Right lobe of liver (tissue), 6 donors: Measurements from ENCODE around the gene PREX1. TPM values are rescaled to one million over a fixed set of nuclear protein-coding genes. Genes with fewer than 3 reads are reported as not detected.

Experiments used
- ATAC-seq, 4 donors: fragments of 200-7000 bp; cut with Tn5 transposase; one replicate each; pipeline ENCODE4 v1.9.1; 2020; ENCODE audit warnings: mild to moderate bottlenecking in 4 of 4, moderate library complexity in 4 of 4
- DNase-seq, 3 donors: peaks; one replicate each; pipeline ENCODE4 v3.0.0-alpha.2; 2020
- H3K27ac ChIP-seq, 3 donors: fragments of 200-600 bp; one replicate each; pipeline ENCODE4 v1.8.0; 2022
- H3K27me3 ChIP-seq, 2 donors: fragments of 200-600 bp; one replicate each; pipeline ENCODE4 v1.8.0; 2022
- H3K36me3 ChIP-seq, 4 donors: fragments of 200-600 bp; sonication (generic) in 1 of 4; one replicate each; pipeline versions ENCODE4 v1.5.1 to v1.8.0; 2017 to 2022; ENCODE audit warnings: control low read depth in 1 of 4
- H3K4me1 ChIP-seq, 4 donors: fragments of 200-600 bp; sonication (generic) in 1 of 4; one replicate each; pipeline versions ENCODE4 v1.5.1 to v1.8.0; 2017 to 2022; ENCODE audit warnings: control low read depth in 1 of 4
- H3K4me3 ChIP-seq, 3 donors: fragments of 200-600 bp; one replicate each; pipeline ENCODE4 v1.8.0; 2022
- H3K9me3 ChIP-seq, 4 donors: fragments of 200-600 bp; sonication (generic) in 1 of 4; one replicate each; pipeline versions ENCODE4 v1.5.1 to v1.8.0; 2017 to 2022; ENCODE audit warnings: control low read depth in 1 of 4
- POLR2A ChIP-seq: fragments of 450-650 bp; IDR thresholded peaks from one replicate; pipeline ENCODE4 v1.6.1; 2017; ENCODE audit warnings: antibody characterized with exemption, mild to moderate bottlenecking
- WGBS: methylation state at CpG from one replicate; pipeline ENCODE4 v1.1.6; 2018; ENCODE audit warnings: low coverage, low lambda C conversion rate; ENCODE audit not compliant: insufficient coverage; ENCODE audit errors: missing lambda C conversion rate; 5-methylcytosine and 5-hydroxymethylcytosine counted together
- intact Hi-C, 2 donors: fragments of 100-400 bp; cut with DNase I; formaldehyde crosslinking; loops; one replicate each; pipeline versions ENCODE4 v1.11.2 to v1.14.1; 2022
- total RNA-seq, 6 experiments: library from RNA; depleted of rRNA in 2 of 6; stranded (reverse); fragments of >200 nt in 2 of 6; fragmentation: NEBNext Ultra II Directional in 3 of 6; extraction: Animal tissue kit (Norgen Biotek cat#: 25700) in 3 of 6; gene quantifications; one replicate each; pipeline versions ENCODE4 v1.1.0 to v1.2.4, GENCODE V29; 2016 to 2023
- TF ChIP-seq, protein P1 (sequence below), 4 donors: fragments of 200-600 bp in 3 of 4; fragments of 450-650 bp in 1 of 4; IDR thresholded peaks; one replicate each; pipeline versions ENCODE4 v1.5.1 to v1.8.0; 2016 to 2022; ENCODE audit warnings: antibody characterized with exemption in 4 of 4, mild to moderate bottlenecking in 2 of 4
- donor health status: DM: no; HTN: yes; CAD: no.
- donor health status: DM: no; HTN: no; CAD: no.
- donor health status: DM: no; HTN: no; CAD: no.
- donor health status: DM: no; HTN: yes; CAD: no.
- donor health status: DM: no; HTN: yes; CAD: no.

Gene PREX1
- total RNA-seq, 6 experiments from 2014 or later: 4.4 to 11.1 (median 8.7) TPM

DNA sequence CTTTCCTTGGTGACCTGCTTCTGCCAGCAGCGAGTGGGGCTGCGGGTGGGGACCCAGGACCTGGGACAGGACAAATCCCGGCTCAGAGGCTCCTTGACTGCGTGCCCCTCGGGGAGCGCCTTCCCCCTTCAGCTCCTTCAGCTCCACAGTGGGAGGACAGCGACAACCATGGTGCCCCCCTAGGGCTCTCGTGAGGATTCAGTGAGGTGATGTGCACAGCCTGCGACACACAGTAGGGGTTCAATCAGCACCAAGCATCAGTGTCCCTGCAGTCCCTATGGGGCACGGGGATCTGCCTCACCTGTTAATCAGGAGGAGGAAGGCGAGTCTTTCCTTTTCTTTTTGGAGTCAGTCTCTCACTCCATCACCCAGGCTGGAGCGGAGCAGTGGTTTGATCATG is 209.2 kb downstream of the PREX1 start:
- no peak for TF ChIP-seq POLR2A
- TF ChIP-seq, protein P1, sequence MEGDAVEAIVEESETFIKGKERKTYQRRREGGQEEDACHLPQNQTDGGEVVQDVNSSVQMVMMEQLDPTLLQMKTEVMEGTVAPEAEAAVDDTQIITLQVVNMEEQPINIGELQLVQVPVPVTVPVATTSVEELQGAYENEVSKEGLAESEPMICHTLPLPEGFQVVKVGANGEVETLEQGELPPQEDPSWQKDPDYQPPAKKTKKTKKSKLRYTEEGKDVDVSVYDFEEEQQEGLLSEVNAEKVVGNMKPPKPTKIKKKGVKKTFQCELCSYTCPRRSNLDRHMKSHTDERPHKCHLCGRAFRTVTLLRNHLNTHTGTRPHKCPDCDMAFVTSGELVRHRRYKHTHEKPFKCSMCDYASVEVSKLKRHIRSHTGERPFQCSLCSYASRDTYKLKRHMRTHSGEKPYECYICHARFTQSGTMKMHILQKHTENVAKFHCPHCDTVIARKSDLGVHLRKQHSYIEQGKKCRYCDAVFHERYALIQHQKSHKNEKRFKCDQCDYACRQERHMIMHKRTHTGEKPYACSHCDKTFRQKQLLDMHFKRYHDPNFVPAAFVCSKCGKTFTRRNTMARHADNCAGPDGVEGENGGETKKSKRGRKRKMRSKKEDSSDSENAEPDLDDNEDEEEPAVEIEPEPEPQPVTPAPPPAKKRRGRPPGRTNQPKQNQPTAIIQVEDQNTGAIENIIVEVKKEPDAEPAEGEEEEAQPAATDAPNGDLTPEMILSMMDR (IDR thresholded peaks at IDR 0.05): no peak
- no peaks in the 10 kb centered on the region for H3K27me3 ChIP-seq
- no peak overlapping the region for H3K4me3 ChIP-seq
- H3K27ac ChIP-seq: no peak overlapping the region
- no peaks in the 10 kb centered on the region for H3K36me3 ChIP-seq
- H3K4me1 ChIP-seq: peaks cover 0 to 3% (median 0%) of the 10 kb centered on the region in 4 donors
- DNase-seq: peak in 2 of 3 donors; percentile 16 to 35
- 49% methylated on average over 5 of the region's 12 CpGs for WGBS
- intact Hi-C loops: no loop called here
- no peak for ATAC-seq
- H3K9me3 ChIP-seq: no peaks in the 10 kb centered on the region

DNA sequence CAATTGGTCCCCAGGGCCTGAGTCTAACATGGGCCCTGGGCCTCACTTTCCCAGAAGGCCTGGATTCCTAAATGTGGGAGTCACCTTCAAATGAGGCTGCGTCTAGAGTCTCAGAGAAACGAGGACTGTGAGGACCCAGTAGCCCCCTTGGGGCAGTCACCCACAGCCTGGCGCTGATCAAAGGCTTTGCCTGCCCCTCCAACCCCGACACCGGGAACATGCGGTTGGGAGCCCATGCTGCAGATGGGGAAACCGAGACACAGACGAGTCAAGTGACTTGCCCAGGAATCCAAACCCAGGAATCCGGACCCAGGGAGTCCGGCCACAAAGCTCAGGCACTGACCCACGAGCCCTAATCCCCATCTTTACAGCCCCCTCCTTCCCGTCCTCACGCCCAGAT is 209.7 kb downstream of the PREX1 start:
- no peak for ATAC-seq
- DNase-seq: peak in 2 of 3 donors; percentile 8 to 36
- intact Hi-C loops: no loop called here
- Histone ChIP-seq H3K9me3 (no peaks in the 10 kb centered on the region), H3K36me3 (no peaks in the 10 kb centered on the region), H3K27ac (no peak overlapping the region), H3K4me1 (peaks cover 0 to 3% (median 0%) of the 10 kb centered on the region in 4 donors), H3K27me3 (no peaks in the 10 kb centered on the region), H3K4me3 (no peak overlapping the region)
- TF ChIP-seq, protein P1 (IDR thresholded peaks at IDR 0.05): no peak
- no peak for TF ChIP-seq POLR2A
- WGBS: 49% methylated on average over 3 of the region's 13 CpGs

DNA sequence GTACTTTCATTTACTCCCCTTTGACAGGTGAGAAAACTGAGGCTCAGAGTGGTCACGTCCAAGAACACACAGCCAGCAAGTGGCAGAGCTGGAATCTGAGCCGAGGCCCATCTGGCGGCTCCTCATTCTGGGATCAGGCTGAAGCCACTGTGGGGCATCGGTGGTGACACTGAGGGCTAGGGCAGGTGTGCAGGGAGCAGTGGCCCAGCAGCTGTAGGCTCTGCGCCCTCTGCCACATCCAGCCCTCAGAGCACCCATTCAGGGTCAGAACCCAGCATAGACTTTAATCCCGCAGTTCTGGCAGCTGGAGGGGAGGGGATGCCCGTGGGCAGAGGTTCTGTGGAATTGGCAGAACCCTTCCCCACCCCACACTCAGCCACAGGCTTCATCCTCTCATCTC is 210.3 kb downstream of the PREX1 start:
- DNase-seq (peak in 1 of 3 donors; percentile 22), ATAC-seq (no peak)
- Histone ChIP-seq H3K4me3 (no peak overlapping the region), H3K9me3 (no peaks in the 10 kb centered on the region), H3K4me1 (peaks cover 0 to 3% (median 0%) of the 10 kb centered on the region in 4 donors), H3K27me3 (no peaks in the 10 kb centered on the region), H3K36me3 (no peaks in the 10 kb centered on the region), H3K27ac (no peak overlapping the region)
- TF ChIP-seq POLR2A: no peak
- TF ChIP-seq, protein P1 (IDR thresholded peaks at IDR 0.05): no peak
- intact Hi-C loops: no loop called here
- no CpG with 5 or more reads among the region's 7 CpGs for whole genome bisulfite sequencing

DNA sequence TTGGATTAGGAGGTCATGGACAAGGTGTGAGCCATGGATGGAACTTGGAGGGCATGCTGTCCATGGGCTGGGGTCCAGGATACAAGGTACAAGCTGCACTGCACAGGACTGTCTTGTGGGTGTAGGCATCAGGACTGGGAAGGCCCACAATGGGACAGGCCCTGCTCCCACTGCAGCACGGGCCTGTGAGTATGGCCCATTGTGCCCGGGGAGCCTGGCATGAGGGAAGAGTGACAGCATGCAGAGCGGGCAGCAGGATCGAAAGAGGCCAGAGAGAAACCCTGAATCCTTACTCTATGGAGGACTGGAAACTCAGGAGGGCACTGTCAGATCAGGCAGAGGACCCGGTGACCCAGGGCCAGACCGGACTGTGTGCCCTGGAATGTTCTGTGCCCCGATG is 211.3 kb downstream of the PREX1 start:
- intact Hi-C loops: no loop called here

More for the DNA sequence above, 211.3 kb downstream of the PREX1 start:
- Histone ChIP-seq H3K4me3 (no peak overlapping the region), H3K9me3 (no peaks in the 10 kb centered on the region), H3K36me3 (no peaks in the 10 kb centered on the region), H3K4me1 (peaks cover 0 to 3% (median 0%) of the 10 kb centered on the region in 4 donors), H3K27ac (no peak overlapping the region), H3K27me3 (no peaks in the 10 kb centered on the region)
- WGBS: 100% methylated on average over 1 of the region's 7 CpGs
- no peak for ATAC-seq
- TF ChIP-seq, protein P1 (IDR thresholded peaks at IDR 0.05): no peak
- peak in 2 of 3 donors; percentile 5 to 46 for DNase-seq
